SK-N-SH treated with all-trans-retinoic acid at 6 μM for 48 hours (cell line): ENCODE data around the gene NAP1L4.

ENCODE experiments used
- ATAC-seq: fragments of 200-7000 bp; cut with Tn5 transposase; 3 replicates; pipeline ENCODE4 v1.9.1; 2020; ENCODE audit warnings: mild to moderate bottlenecking, moderate library complexity
- ARNTL ChIP-seq: fragments of 450-650 bp; formaldehyde crosslinking; IDR thresholded peaks from 2 replicates; pipeline ENCODE4 v1.5.0; 2020; ENCODE audit warnings: low read depth, mild to moderate bottlenecking, moderate library complexity, borderline replicate concordance
- BACH2 ChIP-seq: fragments of 250-450 bp; sonication (Bioruptor Pico); IDR thresholded peaks from 2 replicates; pipeline ENCODE4 v1.9.0; 2021; ENCODE audit warnings: mild to moderate bottlenecking, borderline replicate concordance
- CREB5 ChIP-seq: fragments of 250-450 bp; sonication (Bioruptor Pico); IDR thresholded peaks from 2 replicates; pipeline ENCODE4 v1.5.1; 2020; ENCODE audit warnings: low read depth, mild to moderate bottlenecking, moderate library complexity
- CSDC2 ChIP-seq: fragments of 250-450 bp; sonication (Bioruptor Pico); IDR thresholded peaks from 2 replicates; pipeline ENCODE4 v1.5.0; 2020; ENCODE audit warnings: mild to moderate bottlenecking, moderate library complexity
- CSRNP3 ChIP-seq: fragments of 250-450 bp; sonication (Bioruptor Pico); IDR thresholded peaks from 2 replicates; pipeline ENCODE4 v1.5.1; 2021; ENCODE audit warnings: mild to moderate bottlenecking, moderate library complexity
- ESRRG ChIP-seq: fragments of 250-450 bp; sonication (Bioruptor Pico); IDR thresholded peaks from 2 replicates; pipeline ENCODE4 v1.6.1; 2021; ENCODE audit warnings: mild to moderate bottlenecking
- GLIS3 ChIP-seq: fragments of 250-450 bp; sonication (Bioruptor Pico); IDR thresholded peaks from 2 replicates; pipeline ENCODE4 v1.5.0; 2020; ENCODE audit warnings: mild to moderate bottlenecking, moderate library complexity
- PATZ1 ChIP-seq: fragments of 250-450 bp; sonication (Bioruptor Pico); IDR thresholded peaks from 2 replicates; pipeline ENCODE4 v1.8.0; 2020; ENCODE audit warnings: mild to moderate bottlenecking, moderate library complexity, borderline replicate concordance
- POU6F1 ChIP-seq: fragments of 250-450 bp; sonication (Bioruptor Pico); IDR thresholded peaks from 2 replicates; pipeline ENCODE4 v1.8.0; 2021; ENCODE audit warnings: low read depth, mild to moderate bottlenecking, moderate library complexity, borderline replicate concordance
- PPARA ChIP-seq: fragments of 250-450 bp; sonication (Bioruptor Pico); IDR thresholded peaks from 2 replicates; pipeline ENCODE4 v1.5.0; 2020; ENCODE audit warnings: mild to moderate bottlenecking, borderline replicate concordance
- RARB ChIP-seq: fragments of 250-450 bp; sonication (Bioruptor Pico); IDR thresholded peaks from 2 replicates; pipeline ENCODE4 v1.8.0; 2021; ENCODE audit warnings: mild to moderate bottlenecking, moderate library complexity
- TCF4 ChIP-seq: fragments of 250-450 bp; sonication (Bioruptor Pico); IDR thresholded peaks from 2 replicates; pipeline ENCODE4 v1.8.0; 2021; ENCODE audit warnings: mild to moderate bottlenecking, moderate library complexity, borderline replicate concordance
- TOX ChIP-seq: fragments of 250-450 bp; sonication (Bioruptor Pico); IDR thresholded peaks from 2 replicates; pipeline ENCODE4 v1.8.0; 2021; ENCODE audit warnings: mild to moderate bottlenecking, moderate library complexity, borderline replicate concordance
- TSHZ2 ChIP-seq: fragments of 250-450 bp; sonication (Bioruptor Pico); IDR thresholded peaks from 2 replicates; pipeline ENCODE4 v1.5.0; 2020; ENCODE audit warnings: mild to moderate bottlenecking, moderate library complexity
- ZC3H10 ChIP-seq: fragments of 250-450 bp; sonication (Bioruptor Pico); IDR thresholded peaks from 2 replicates; pipeline ENCODE4 v1.5.1; 2021; ENCODE audit warnings: mild to moderate bottlenecking, moderate library complexity
- ZFP3 ChIP-seq: fragments of 250-450 bp; sonication (Bioruptor Pico); IDR thresholded peaks from 2 replicates; pipeline ENCODE4 v1.5.0; 2020; ENCODE audit warnings: mild to moderate bottlenecking, moderate library complexity
- ZFP30 ChIP-seq: fragments of 450-650 bp; formaldehyde crosslinking; IDR thresholded peaks from 2 replicates; pipeline ENCODE4 v1.5.0; 2022; ENCODE audit warnings: mild to moderate bottlenecking, moderate library complexity
- ZNF565 ChIP-seq: fragments of 450-650 bp; formaldehyde crosslinking; conservative IDR thresholded peaks from 2 replicates; pipeline ENCODE4 v1.5.0; 2020; ENCODE audit warnings: low read depth, mild to moderate bottlenecking, moderate library complexity
- ZNF70 ChIP-seq: fragments of 450-650 bp; formaldehyde crosslinking; IDR thresholded peaks from 2 replicates; pipeline ENCODE4 v1.5.0; 2020; ENCODE audit warnings: mild to moderate bottlenecking, moderate library complexity
- ZNF8 ChIP-seq: fragments of 450-650 bp; formaldehyde crosslinking; IDR thresholded peaks from 2 replicates; pipeline ENCODE4 v1.5.0; 2020; ENCODE audit warnings: mild to moderate bottlenecking, moderate library complexity

NAP1L4 gene

GRCh38 chr11:2942872-2943710, 49.0 kb downstream of the NAP1L4 start (continued):
- TF ChIP-seq TSHZ2 (CRISPR knock-in tag) (no peak), POU6F1 (CRISPR knock-in tag) (no peak), TOX (no peak), ZFP30 (CRISPR knock-in tag) (no peak)

- no peak for TF ChIP-seq BACH2
- TF ChIP-seq ZC3H10 (CRISPR knock-in tag), result no peak
- TF ChIP-seq ESRRG (CRISPR knock-in tag), result no peak
- no peak for TF ChIP-seq ZFP3 (CRISPR knock-in tag)
- TF ChIP-seq CSDC2, result no peak
- no peak for TF ChIP-seq ARNTL (CRISPR knock-in tag)
- TF ChIP-seq RARB (CRISPR knock-in tag), result no peak
- TF ChIP-seq ZFP30 (CRISPR knock-in tag), result no peak
- TF ChIP-seq CSRNP3 (CRISPR knock-in tag), result no peak
- no peak for TF ChIP-seq ZNF70 (CRISPR knock-in tag)
- TF ChIP-seq PATZ1 (CRISPR knock-in tag), result no peak
- TF ChIP-seq POU6F1 (CRISPR knock-in tag), result no peak
- no peak for TF ChIP-seq TOX
- no peak for TF ChIP-seq ZNF8 (CRISPR knock-in tag)
- no peak for TF ChIP-seq GLIS3 (CRISPR knock-in tag)
- TF ChIP-seq ZNF565, result no peak
- no peak for TF ChIP-seq TCF4 (CRISPR knock-in tag)
- no peak for TF ChIP-seq PPARA (CRISPR knock-in tag)
- no peak for TF ChIP-seq CREB5
- no peak for TF ChIP-seq TSHZ2 (CRISPR knock-in tag)
Observed at GRCh38 chr11:2942447-2942846, 49.7 kb downstream of the NAP1L4 start.

More at GRCh38 chr11:2942447-2942846, 49.7 kb downstream of the NAP1L4 start:
- no peak for ATAC-seq
